ENCODE results near the gene FLT4.

Gene FLT4

GRCh38 chr5:180599981-180600553, 49.3 kb downstream of the FLT4 start:
- no peak for TF ChIP-seq CTCF (IDR thresholded peaks at IDR 0.05)

GRCh38 chr5:180599590-180599914, 49.8 kb downstream of the FLT4 start:
- TF ChIP-seq CTCF (IDR thresholded peaks at IDR 0.05): no peak

GRCh38 chr5:180598797-180599589, 50.4 kb downstream of the FLT4 start:
- no peak for TF ChIP-seq CTCF (IDR thresholded peaks at IDR 0.05)

- no peak for TF ChIP-seq CTCF (IDR thresholded peaks at IDR 0.05)
Observed at GRCh38 chr5:180598316-180598701, 51.1 kb downstream of the FLT4 start.

DNA sequence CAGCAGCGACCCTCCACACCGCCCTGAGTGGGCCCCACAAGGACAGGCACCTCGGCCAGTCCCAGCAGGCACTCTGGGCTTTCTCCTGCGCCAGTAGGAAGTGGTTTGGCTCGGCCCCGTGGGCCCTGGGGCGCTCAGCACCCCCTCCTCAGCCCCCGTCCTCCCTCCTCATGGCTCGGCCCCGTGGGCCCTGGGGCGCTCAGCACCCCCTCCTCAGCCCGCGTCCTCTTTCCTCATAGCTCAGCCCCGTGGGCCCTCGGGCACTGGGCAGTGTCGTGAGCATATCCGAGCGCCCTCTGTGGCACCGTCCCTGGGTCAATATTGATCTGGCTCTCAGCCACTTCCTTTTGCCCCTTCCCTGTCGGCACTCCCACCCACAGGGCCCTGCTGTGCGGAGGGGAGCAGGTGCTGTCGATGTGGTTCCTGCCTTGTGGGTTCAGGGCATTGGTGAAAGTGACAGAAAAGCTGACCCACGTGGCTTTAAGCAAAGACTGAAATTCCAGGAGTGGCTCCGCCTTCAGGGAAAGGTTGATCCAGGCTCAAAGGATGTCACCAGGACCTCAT, 52.6 kb downstream of the FLT4 start:
- no peak for TF ChIP-seq CTCF (IDR thresholded peaks at IDR 0.05)

DNA sequence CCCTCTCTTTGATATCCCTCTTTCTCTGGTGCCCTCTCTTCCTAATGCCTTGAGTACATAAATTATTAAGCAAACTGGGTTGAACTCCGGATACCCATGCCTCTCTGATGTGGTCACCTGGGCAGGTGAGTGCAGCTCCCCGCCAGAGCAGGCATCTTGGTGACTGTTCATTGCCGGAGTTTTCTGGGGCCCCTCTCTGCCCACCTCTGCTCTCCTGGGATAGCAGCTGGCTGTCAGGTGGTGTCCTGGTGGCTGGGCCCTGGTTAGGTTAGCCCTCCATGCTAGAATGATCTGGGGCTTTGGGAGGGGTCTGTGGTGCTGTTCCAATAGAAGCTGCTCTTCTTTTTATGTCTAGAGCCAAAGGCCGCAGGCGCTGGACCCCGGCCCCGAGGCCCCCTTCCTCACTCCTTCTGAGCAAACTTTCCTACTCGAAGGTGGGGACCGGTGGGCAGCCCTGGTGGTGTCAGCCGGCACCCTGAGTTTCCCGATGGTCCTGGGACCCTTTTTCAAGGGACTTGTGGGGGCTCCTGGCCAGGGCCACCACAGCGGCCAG, 53.2 kb downstream of the FLT4 start:
- no peak for TF ChIP-seq CTCF (IDR thresholded peaks at IDR 0.05)

- TF ChIP-seq CTCF (IDR thresholded peaks at IDR 0.05): peak; percentile 12; the same call in 1 of the 2 replicates
Observed at GRCh38 chr5:180595381-180596114, 53.9 kb downstream of the FLT4 start.

All from LNCAP (cell line).